ENCODE data around the gene OPRL1.

OPRL1 gene

GRCh38 chr20:64080013-64080812 lies at the start of gene OPRL1:
OPRL1 (plus strand) TSS chr20:64080082; CDS start chr20:64092721, 12,639 bp downstream.
- DNase-seq (ENCODE audit: low spot score): no peak

- DNase-seq (ENCODE audit: low spot score): no peak
Measured at GRCh38 chr20:64030371-64031134, 49.3 kb upstream of the OPRL1 start.

GRCh38 chr20:64031822-64032314 lies 48.0 kb upstream of the OPRL1 start:
- no peak for DNase-seq (ENCODE audit: low spot score)

- no peak for DNase-seq (ENCODE audit: low spot score)
Measured at GRCh38 chr20:64032706-64033624, 46.9 kb upstream of the OPRL1 start.

GRCh38 chr20:64033981-64034493 lies 45.8 kb upstream of the OPRL1 start:
- no peak for DNase-seq (ENCODE audit: low spot score)

GRCh38 chr20:64035066-64035932 lies 44.6 kb upstream of the OPRL1 start:
- no peak for DNase-seq (ENCODE audit: low spot score)

- no peak for DNase-seq (ENCODE audit: low spot score)
Measured at GRCh38 chr20:64035933-64036345, 43.9 kb upstream of the OPRL1 start, which contains the start of gene C20orf204. C20orf204 (plus strand) TSS chr20:64036182; CDS start chr20:64036324, 142 bp downstream.

GRCh38 chr20:64036346-64037198 lies 43.3 kb upstream of the OPRL1 start:
- no peak for DNase-seq (ENCODE audit: low spot score)

- no peak for DNase-seq (ENCODE audit: low spot score)
Measured at GRCh38 chr20:64037199-64037497, 42.7 kb upstream of the OPRL1 start.

- DNase-seq (ENCODE audit: low spot score): no peak
Measured at GRCh38 chr20:64037498-64038213, 42.2 kb upstream of the OPRL1 start.

GRCh38 chr20:64038224-64038564 lies 41.7 kb upstream of the OPRL1 start:
- DNase-seq (ENCODE audit: low spot score): no peak

GRCh38 chr20:64038565-64039292 lies 41.2 kb upstream of the OPRL1 start:
- peak; percentile 74 for DNase-seq (ENCODE audit: low spot score)

GRCh38 chr20:64039293-64040160 lies 40.4 kb upstream of the OPRL1 start:
- no peak for DNase-seq (ENCODE audit: low spot score)

GRCh38 chr20:64040231-64041039 lies 39.4 kb upstream of the OPRL1 start:
- DNase-seq (ENCODE audit: low spot score): no peak

GRCh38 chr20:64041040-64041780 lies 38.7 kb upstream of the OPRL1 start:
- DNase-seq (ENCODE audit: low spot score): no peak

- no peak for DNase-seq (ENCODE audit: low spot score)
Measured at GRCh38 chr20:64041781-64042053, 38.2 kb upstream of the OPRL1 start.
